CD8-positive, alpha-beta memory T cell (primary cell): Measurements from ENCODE around the gene MAPK6. TPM values are rescaled to one million over a fixed set of nuclear protein-coding genes. Genes with fewer than 3 reads are reported as not detected.

Source experiments
- CTCF ChIA-PET: fragments of 350-600 bp; sonication (Branson Sonifier 250); formaldehyde crosslinking; loops from one replicate; lab custom pipeline; 2021; ENCODE audit warnings: antibody characterized with exemption; lab: Charles Lee
- POLR2A ChIA-PET: fragments of 350-600 bp; sonication (Branson Sonifier 250); formaldehyde crosslinking; loops from one replicate; lab custom pipeline; 2021; ENCODE audit warnings: antibody characterized with exemption; lab: Charles Lee
- DNase-seq, 5 donors: peaks; one replicate each; pipeline versions ENCODE4 v3.0.0 to v3.0.0-alpha.2; 2020 to 2022; ENCODE audit warnings: mixed read lengths in 1 of 5
- H3K27ac ChIP-seq: one replicate; pipeline ENCODE4 v1.7.0; 2013; ENCODE audit warnings: low read depth, mild to moderate bottlenecking, low read length, moderate library complexity
- H3K27me3 ChIP-seq: 2 replicates; pipeline ENCODE4 v1.7.0; 2013; ENCODE audit warnings: low read length, mild to moderate bottlenecking; ENCODE audit not compliant: insufficient read depth, poor library complexity, severe bottlenecking
- H3K36me3 ChIP-seq: 2 replicates; pipeline ENCODE4 v1.7.0; 2013; ENCODE audit warnings: mild to moderate bottlenecking, low read length, moderate library complexity; ENCODE audit not compliant: insufficient read depth
- H3K4me1 ChIP-seq: 2 replicates; pipeline ENCODE4 v1.7.0; 2013; ENCODE audit warnings: mild to moderate bottlenecking, low read length, moderate library complexity; ENCODE audit not compliant: insufficient read depth
- H3K4me3 ChIP-seq: 2 replicates; pipeline ENCODE4 v1.7.0; 2013; ENCODE audit warnings: mild to moderate bottlenecking, low read length
- H3K9me3 ChIP-seq: 2 replicates; pipeline ENCODE4 v1.7.0; 2013; ENCODE audit warnings: mild to moderate bottlenecking, low read length
- H3K27ac Mint-ChIP-seq, 8 donors: one replicate each; pipeline ENCODE4 v1.8.0; 2020 to 2021; ENCODE audit warnings: mixed read lengths in 8 of 8, mild to moderate bottlenecking in 6 of 8, inconsistent platforms in 3 of 8, moderate library complexity in 3 of 8
- H3K27me3 Mint-ChIP-seq, 2 donors: one replicate each; pipeline ENCODE4 v1.8.0; 2020 to 2021; ENCODE audit warnings: mixed read lengths in 2 of 2, mild to moderate bottlenecking in 1 of 2, moderate library complexity in 1 of 2
- H3K36me3 Mint-ChIP-seq, 3 donors: one replicate each; pipeline ENCODE4 v1.8.0; 2020 to 2021; ENCODE audit warnings: mixed read lengths in 3 of 3, inconsistent platforms in 1 of 3, mild to moderate bottlenecking in 1 of 3
- H3K4me1 Mint-ChIP-seq, 3 donors: one replicate each; pipeline ENCODE4 v1.8.0; 2020 to 2021; ENCODE audit warnings: mixed read lengths in 3 of 3, inconsistent platforms in 1 of 3, mild to moderate bottlenecking in 1 of 3
- H3K4me3 Mint-ChIP-seq, 7 donors: one replicate each; pipeline ENCODE4 v1.8.0; 2020 to 2021; ENCODE audit warnings: mixed read lengths in 7 of 7, mild to moderate bottlenecking in 6 of 7, moderate library complexity in 4 of 7, inconsistent platforms in 2 of 7
- H3K9me3 Mint-ChIP-seq, 5 donors: one replicate each; pipeline ENCODE4 v1.8.0; 2020 to 2022; ENCODE audit warnings: mixed read lengths in 5 of 5, mild to moderate bottlenecking in 3 of 5, moderate library complexity in 2 of 5, inconsistent platforms in 1 of 5
- polyA plus RNA-seq: library from polyadenylated mRNA; unstranded; fragments of 300-500 nt; fragmentation: Illumina TruSeq; gene quantifications from one replicate; pipeline ENCODE4 v1.2.3, GENCODE V29; 2021
- total RNA-seq, 2 experiments: library from RNA; stranded (reverse); gene quantifications; one replicate each; pipeline ENCODE4 v1.2.3, GENCODE V29; 2021

The MAPK6 gene
- total and polyA plus RNA-seq, 3 experiments from 2014 or later, result 7.9 to 103 (median 97.6) TPM

- peak overlapping the region in 1 of 8 donors; percentile 7 for H3K27ac Mint-ChIP-seq
- Histone ChIP-seq H3K27me3 (peaks cover 14% of the 10 kb centered on the region), H3K36me3 (no peaks in the 10 kb centered on the region), H3K4me3 (no peak overlapping the region), H3K27ac (no peak overlapping the region), H3K4me1 (peaks cover 4% of the 10 kb centered on the region), H3K9me3 (no peaks in the 10 kb centered on the region)
- peaks cover 0 to 6% (median 0%) of the 10 kb centered on the region in 3 donors for H3K36me3 Mint-ChIP-seq
- ChIA-PET CTCF (interaction anchor here (0.9 to 1.1 kb wide), 2 partner anchors 35 to 94 kb away, joined by 3 to 4 read pairs; no protein-coding TSS in a partner anchor), POLR2A (interaction anchor here (0.6 kb wide), 1 partner anchor 9 kb away, joined by 8 read pairs; no protein-coding TSS in a partner anchor)
- no peak overlapping the region for H3K4me3 Mint-ChIP-seq
- peaks cover 9 to 13% of the 10 kb centered on the region in 2 donors for H3K27me3 Mint-ChIP-seq
- no peaks in the 10 kb centered on the region for H3K9me3 Mint-ChIP-seq
- no peak for DNase-seq
- H3K4me1 Mint-ChIP-seq, result peaks cover 11 to 24% (median 16%) of the 10 kb centered on the region in 3 donors
These were observed 95.4 kb downstream of the MAPK6 start for GRCh38 chr15:52114261-52115055.

DNA sequence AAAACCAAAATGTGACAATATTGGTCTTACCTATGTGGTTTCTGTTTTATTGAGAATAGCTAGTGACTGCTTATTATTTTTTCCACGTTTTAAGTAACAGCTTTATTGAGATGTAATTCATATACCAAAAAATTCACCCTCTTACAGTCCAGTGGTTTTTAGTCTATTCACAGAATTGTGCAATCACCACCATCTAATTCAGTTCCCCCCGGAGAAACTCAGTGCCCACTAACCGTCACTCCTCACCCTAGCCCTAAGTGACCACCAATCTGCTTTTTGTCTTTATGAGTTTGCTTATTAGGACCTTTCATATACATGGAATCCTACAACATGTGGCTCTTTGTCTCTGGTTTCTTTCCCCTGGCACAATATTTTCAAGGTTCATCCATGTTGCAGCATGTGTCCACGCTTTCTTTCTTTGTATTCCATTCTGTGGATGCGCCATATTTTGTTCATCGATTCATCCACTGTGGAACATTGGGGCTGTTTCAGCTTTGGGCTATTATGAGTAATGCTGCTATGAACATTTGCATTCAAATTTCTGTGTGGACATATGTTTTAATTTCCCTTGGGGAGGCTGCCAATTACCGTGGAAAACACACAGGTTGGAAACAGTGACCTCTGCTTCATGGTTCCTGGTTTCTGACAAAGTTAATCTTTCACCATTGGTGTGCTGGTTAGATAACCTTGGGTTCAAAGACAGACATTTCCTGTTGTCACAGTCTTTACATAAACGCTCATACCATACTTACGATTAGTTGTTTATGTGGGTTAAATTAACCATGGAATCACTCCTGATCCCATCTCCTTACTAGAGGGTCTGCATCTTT, 96.8 kb downstream of the MAPK6 start:
- peaks cover 0 to 2% (median 0%) of the 10 kb centered on the region in 3 donors for H3K36me3 Mint-ChIP-seq
- ChIA-PET CTCF (interaction anchor here (1.1 kb wide), 1 partner anchor 37 kb away, joined by 3 read pairs; no protein-coding TSS in a partner anchor), POLR2A (no interaction called here)
- Histone ChIP-seq H3K9me3 (no peaks in the 10 kb centered on the region), H3K27me3 (peaks cover 8% of the 10 kb centered on the region), H3K27ac (no peak overlapping the region), H3K4me3 (no peak overlapping the region), H3K36me3 (no peaks in the 10 kb centered on the region), H3K4me1 (peaks cover 4% of the 10 kb centered on the region)
- DNase-seq, result no peak
- no peaks in the 10 kb centered on the region for H3K9me3 Mint-ChIP-seq
- H3K27me3 Mint-ChIP-seq, result peaks cover 3 to 5% of the 10 kb centered on the region in 2 donors
- H3K4me1 Mint-ChIP-seq, result peaks cover 11 to 24% (median 16%) of the 10 kb centered on the region in 3 donors
- H3K4me3 Mint-ChIP-seq, result no peak overlapping the region
- H3K27ac Mint-ChIP-seq, result no peak overlapping the region

Other genes starting within 250 kb of the MAPK6 start
- gene TMOD3, start 189.6 kb upstream of the MAPK6 start, total RNA-seq, result 10 to 100 TPM; 52.6 to 54.0 TPM
- gene TMOD3, start 189.6 kb upstream of the MAPK6 start, polyA plus RNA-seq, result 34.0 TPM
- gene LEO1, start 47.4 kb upstream of the MAPK6 start, total RNA-seq, result 10 to 100 TPM; 36.0 to 38.2 TPM
- gene LEO1, start 47.4 kb upstream of the MAPK6 start, polyA plus RNA-seq, result 27.3 TPM
- under 1 TPM in 1 of 2 experiments, not detected in 1; 0.31 TPM for gene BCL2L10, start 93.6 kb downstream of the MAPK6 start, total RNA-seq
- gene BCL2L10, start 93.6 kb downstream of the MAPK6 start, polyA plus RNA-seq, result 0.17 TPM
- 10 to 100 TPM; 19.2 to 21.7 TPM for gene GNB5, start 172.2 kb downstream of the MAPK6 start, total RNA-seq
- 46.0 TPM for gene GNB5, start 172.2 kb downstream of the MAPK6 start, polyA plus RNA-seq